Tibial nerve (tissue), 4 donors: ENCODE results near the gene AGAP3. TPM values are rescaled to one million over a fixed set of nuclear protein-coding genes. Genes with fewer than 3 reads are reported as not detected.

Source experiments
- DNase-seq, 2 donors: peaks; one replicate each; pipeline ENCODE4 v3.0.0-alpha.2; 2019; ENCODE audit warnings: low spot score in 2 of 2
- H3K27ac ChIP-seq, 4 donors: fragments of 200-600 bp; sonication (generic) in 3 of 4; one replicate each; pipeline ENCODE4 v1.5.1; 2017 to 2019; ENCODE audit warnings: mild to moderate bottlenecking in 1 of 4
- H3K27me3 ChIP-seq, 2 donors: fragments of 200-600 bp; sonication (generic) in 1 of 2; one replicate each; pipeline versions ENCODE4 v1.5.1 to v1.6.0; 2017 to 2019
- H3K36me3 ChIP-seq, 3 donors: fragments of 200-600 bp; sonication (generic); one replicate each; pipeline ENCODE4 v1.5.1; 2018 to 2019
- H3K4me1 ChIP-seq, 4 donors: fragments of 200-600 bp; sonication (generic) in 3 of 4; one replicate each; pipeline ENCODE4 v1.5.1; 2017 to 2019
- H3K4me3 ChIP-seq, 4 donors: fragments of 200-600 bp; sonication (generic) in 3 of 4; one replicate each; pipeline ENCODE4 v1.5.1; 2017 to 2019; ENCODE audit warnings: mild to moderate bottlenecking in 1 of 4, moderate library complexity in 1 of 4
- H3K9me3 ChIP-seq, 4 donors: fragments of 200-600 bp; sonication (generic) in 3 of 4; one replicate each; pipeline ENCODE4 v1.5.1; 2017 to 2019
- EP300 ChIP-seq, 2 donors: sonication (generic); formaldehyde crosslinking; IDR thresholded peaks; one replicate each; pipeline ENCODE4 v1.6.1; 2017; ENCODE audit warnings: antibody characterized with exemption in 2 of 2, mild to moderate bottlenecking in 1 of 2
- POLR2A ChIP-seq, 2 donors: fragments of 450-650 bp; IDR thresholded peaks; one replicate each; pipeline ENCODE4 v1.6.1; 2017; ENCODE audit warnings: antibody characterized with exemption in 2 of 2, mild to moderate bottlenecking in 2 of 2, moderate library complexity in 2 of 2
- WGBS, 2 donors: methylation state at CpG; one replicate each; pipeline ENCODE4 v1.1.5; 2018; 5-methylcytosine and 5-hydroxymethylcytosine counted together
- total RNA-seq, 4 donors: library from RNA; depleted of rRNA; stranded (reverse); fragments of >200 nt; gene quantifications; one replicate each; pipeline ENCODE4 v1.1.0, GENCODE V29; 2016
- TF ChIP-seq, protein P1 (sequence below), 5 experiments: fragments of 200-600 bp in 3 of 5; fragments of 450-650 bp in 2 of 5; sonication (generic) in 3 of 5; IDR thresholded peaks; one replicate each; pipeline ENCODE4 v1.5.1; 2016 to 2019; ENCODE audit warnings: antibody characterized with exemption in 5 of 5, mild to moderate bottlenecking in 3 of 5, moderate library complexity in 2 of 5

Gene AGAP3
- total RNA-seq, 4 donors from 2014 or later = 40.0 to 114 (median 87.2) TPM

DNA sequence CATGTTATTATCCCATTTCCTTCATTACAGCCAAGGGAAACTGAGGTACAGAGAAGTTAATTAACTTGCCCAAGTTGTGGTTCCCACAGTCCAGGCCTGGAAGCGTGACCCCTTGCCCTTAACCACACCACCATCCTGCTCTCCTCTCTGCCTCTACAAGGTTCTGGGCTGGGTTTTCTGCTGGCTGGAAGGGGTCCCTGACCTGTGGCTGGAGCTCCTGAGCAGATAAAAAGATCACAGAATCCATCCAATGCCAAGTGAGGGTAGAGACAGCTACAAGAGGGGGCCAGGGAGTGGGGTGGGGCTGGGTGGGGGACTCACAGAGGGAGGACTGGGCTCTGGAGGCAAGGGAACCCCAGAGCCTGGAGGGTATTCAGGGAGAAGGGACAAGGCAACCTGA, 91.0 kb downstream of the AGAP3 start:
- H3K4me3 ChIP-seq = no peak overlapping the region
- H3K27ac ChIP-seq = no peak overlapping the region
- H3K36me3 ChIP-seq = no peaks in the 10 kb centered on the region
- TF ChIP-seq EP300 (IDR thresholded peaks at IDR 0.05) (no peak), POLR2A (IDR thresholded peaks at IDR 0.05) (no peak)
- TF ChIP-seq, protein P1, sequence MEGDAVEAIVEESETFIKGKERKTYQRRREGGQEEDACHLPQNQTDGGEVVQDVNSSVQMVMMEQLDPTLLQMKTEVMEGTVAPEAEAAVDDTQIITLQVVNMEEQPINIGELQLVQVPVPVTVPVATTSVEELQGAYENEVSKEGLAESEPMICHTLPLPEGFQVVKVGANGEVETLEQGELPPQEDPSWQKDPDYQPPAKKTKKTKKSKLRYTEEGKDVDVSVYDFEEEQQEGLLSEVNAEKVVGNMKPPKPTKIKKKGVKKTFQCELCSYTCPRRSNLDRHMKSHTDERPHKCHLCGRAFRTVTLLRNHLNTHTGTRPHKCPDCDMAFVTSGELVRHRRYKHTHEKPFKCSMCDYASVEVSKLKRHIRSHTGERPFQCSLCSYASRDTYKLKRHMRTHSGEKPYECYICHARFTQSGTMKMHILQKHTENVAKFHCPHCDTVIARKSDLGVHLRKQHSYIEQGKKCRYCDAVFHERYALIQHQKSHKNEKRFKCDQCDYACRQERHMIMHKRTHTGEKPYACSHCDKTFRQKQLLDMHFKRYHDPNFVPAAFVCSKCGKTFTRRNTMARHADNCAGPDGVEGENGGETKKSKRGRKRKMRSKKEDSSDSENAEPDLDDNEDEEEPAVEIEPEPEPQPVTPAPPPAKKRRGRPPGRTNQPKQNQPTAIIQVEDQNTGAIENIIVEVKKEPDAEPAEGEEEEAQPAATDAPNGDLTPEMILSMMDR (IDR thresholded peaks at IDR 0.05) = no peak
- peaks cover 0 to 3% (median 0%) of the 10 kb centered on the region in 4 donors for H3K4me1 ChIP-seq
- H3K9me3 ChIP-seq = no peaks in the 10 kb centered on the region
- H3K27me3 ChIP-seq = peaks cover 0 to 63% of the 10 kb centered on the region in 2 donors
- 80 to 100% methylated on average over 1 of the region's 1 CpG for WGBS, 2 donors
- no peak for DNase-seq

DNA sequence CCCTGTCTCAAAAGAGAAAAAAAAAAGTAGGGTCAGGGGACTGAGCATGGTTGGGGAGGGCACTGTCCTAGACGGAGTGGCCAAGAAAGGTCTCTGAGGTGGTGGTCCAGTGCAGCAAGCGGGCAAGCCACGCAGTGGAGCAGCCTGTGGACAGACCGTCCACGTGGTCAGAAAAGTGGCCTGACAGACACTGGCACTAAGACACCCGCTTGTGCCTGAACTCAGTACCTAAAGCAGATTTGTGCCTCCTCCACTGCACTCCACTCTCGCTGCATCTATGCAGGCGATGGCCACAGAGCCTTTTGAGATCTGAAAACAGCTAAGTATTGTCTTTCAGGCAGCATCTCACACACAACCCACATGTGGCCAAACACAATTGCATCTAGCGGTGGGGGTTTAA, 92.0 kb downstream of the AGAP3 start:
- no peak for DNase-seq
- 78 to 79% methylated on average over 9 of the region's 9 CpGs for WGBS, 2 donors
- Histone ChIP-seq H3K27me3 (peaks cover 0 to 54% of the 10 kb centered on the region in 2 donors), H3K4me3 (no peak overlapping the region), H3K27ac (no peak overlapping the region), H3K9me3 (no peaks in the 10 kb centered on the region), H3K4me1 (no peaks in the 10 kb centered on the region), H3K36me3 (no peaks in the 10 kb centered on the region)
- TF ChIP-seq POLR2A (IDR thresholded peaks at IDR 0.05) (no peak), EP300 (IDR thresholded peaks at IDR 0.05) (no peak)
- TF ChIP-seq, protein P1 (IDR thresholded peaks at IDR 0.05) = no peak

DNA sequence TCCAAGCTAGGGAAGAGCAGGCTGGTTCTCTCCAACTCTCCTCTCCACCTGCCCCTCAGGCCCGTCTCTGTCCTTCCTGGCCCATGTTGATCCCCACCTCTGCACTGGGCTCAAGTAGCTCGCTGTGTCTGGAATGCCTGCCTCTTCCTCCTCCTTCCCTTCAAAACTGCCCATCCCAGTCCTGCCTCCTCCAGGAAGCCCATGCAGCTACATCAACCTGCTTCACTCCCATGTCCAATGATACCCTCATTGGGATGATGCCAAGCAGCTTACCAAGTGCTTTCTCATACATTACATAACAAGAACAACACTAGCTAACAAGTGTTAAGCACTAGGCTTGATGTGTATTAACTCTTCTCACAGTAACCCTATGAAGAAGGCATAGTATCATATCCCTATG, 92.6 kb downstream of the AGAP3 start:
- TF ChIP-seq EP300 (IDR thresholded peaks at IDR 0.05) (no peak), POLR2A (IDR thresholded peaks at IDR 0.05) (no peak)
- TF ChIP-seq, protein P1 (IDR thresholded peaks at IDR 0.05) = no peak
- Histone ChIP-seq H3K4me3 (no peak overlapping the region), H3K36me3 (no peaks in the 10 kb centered on the region), H3K27me3 (peaks cover 0 to 48% of the 10 kb centered on the region in 2 donors), H3K4me1 (no peaks in the 10 kb centered on the region), H3K27ac (no peak overlapping the region), H3K9me3 (no peaks in the 10 kb centered on the region)
- DNase-seq = no peak
- WGBS, 2 donors = 68 to 76% methylated on average over 2 of the region's 2 CpGs

DNA sequence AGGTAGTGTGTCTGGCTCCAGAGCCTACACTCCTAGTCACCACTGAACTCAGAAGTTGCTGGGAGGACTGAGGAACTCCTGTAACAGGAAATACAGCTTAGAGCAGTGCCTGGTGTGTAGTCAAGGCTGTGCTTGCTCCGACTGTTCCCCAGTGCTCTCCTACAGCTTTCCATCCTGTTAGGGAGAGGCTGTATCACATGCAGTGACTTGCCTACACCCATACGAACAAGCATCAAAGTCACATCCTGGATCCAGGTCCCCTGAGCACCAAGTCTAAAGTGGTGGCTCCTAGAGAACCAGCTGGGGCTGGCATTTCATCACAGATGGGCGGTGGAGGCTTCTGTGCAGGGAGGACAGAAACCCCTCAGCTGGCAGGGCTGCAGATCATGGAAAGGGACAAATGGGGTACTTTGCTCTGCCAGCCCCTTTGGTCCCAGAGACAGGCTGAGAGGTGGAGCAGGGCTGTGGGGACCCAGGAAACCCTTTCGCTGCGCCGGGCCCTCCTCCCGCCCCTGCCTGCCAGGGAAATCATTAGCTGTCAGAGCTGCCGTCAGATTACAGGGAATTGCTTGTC, 93.1 kb downstream of the AGAP3 start:
- H3K27me3 ChIP-seq = peaks cover 0 to 43% of the 10 kb centered on the region in 2 donors
- no peak overlapping the region for H3K4me3 ChIP-seq
- no peaks in the 10 kb centered on the region for H3K9me3 ChIP-seq
- DNase-seq = no peak
- H3K36me3 ChIP-seq = no peaks in the 10 kb centered on the region
- TF ChIP-seq, protein P1 (IDR thresholded peaks at IDR 0.05) = no peak
- TF ChIP-seq EP300 (IDR thresholded peaks at IDR 0.05) (no peak), POLR2A (IDR thresholded peaks at IDR 0.05) (no peak)
- no peaks in the 10 kb centered on the region for H3K4me1 ChIP-seq
- WGBS, 2 donors = 77 to 90% methylated on average over 8 of the region's 8 CpGs
- no peak overlapping the region for H3K27ac ChIP-seq

DNA sequence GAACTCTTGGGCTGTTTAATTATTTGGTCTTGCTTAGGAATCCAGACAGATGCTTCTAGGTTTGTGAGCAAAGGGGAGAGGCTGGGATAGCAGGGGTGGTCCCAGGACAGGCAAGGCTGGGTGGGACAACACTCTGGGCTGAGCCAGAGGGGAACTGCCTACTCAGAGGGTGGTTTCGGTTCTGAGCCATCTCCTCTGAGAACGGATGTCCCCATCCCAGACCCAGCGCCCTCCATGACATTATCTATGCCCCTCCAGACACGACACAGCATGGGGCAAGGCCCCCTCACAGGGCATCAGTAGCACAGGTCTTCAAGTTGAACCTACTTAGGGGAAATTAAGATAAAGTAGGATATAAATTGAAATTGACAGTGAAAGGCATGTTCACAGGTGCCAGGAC, 93.7 kb downstream of the AGAP3 start:
- Histone ChIP-seq H3K4me1 (no peaks in the 10 kb centered on the region), H3K4me3 (no peak overlapping the region), H3K27me3 (peaks cover 0 to 37% of the 10 kb centered on the region in 2 donors), H3K27ac (no peak overlapping the region), H3K9me3 (no peaks in the 10 kb centered on the region), H3K36me3 (no peaks in the 10 kb centered on the region)
- no peak for TF ChIP-seq EP300 (IDR thresholded peaks at IDR 0.05)
- no peak for TF ChIP-seq POLR2A (IDR thresholded peaks at IDR 0.05)
- TF ChIP-seq, protein P1 (IDR thresholded peaks at IDR 0.05) = no peak
- WGBS, 2 donors = 79 to 88% methylated on average over 4 of the region's 4 CpGs
- no peak for DNase-seq
